WI38 (cell line): Measurements from ENCODE around the gene SPART.
"Not testable (repeated sequence)": the region's sequence is repeated elsewhere in the genome, so short reads cannot be mapped to it uniquely, and the experiment has no call there.

ENCODE experiments used
- H3K4me3 ChIP-seq: 2 replicates; pipeline ENCODE4 v1.5.1; 2011; ENCODE audit warnings: low read depth, mild to moderate bottlenecking, control low read depth, low read length
- CTCF ChIP-seq: IDR thresholded peaks from 2 replicates; pipeline ENCODE4 v1.5.1; 2012; ENCODE audit warnings: low read depth, mild to moderate bottlenecking, control low read depth, low read length

The SPART gene

GRCh38 chr13:36329361-36329760, 16.8 kb downstream of the SPART start:
- TF ChIP-seq CTCF = no peak
- H3K4me3 ChIP-seq = no peak overlapping the region

GRCh38 chr13:36328821-36329220, 17.4 kb downstream of the SPART start:
- no peak overlapping the region for H3K4me3 ChIP-seq

GRCh38 chr13:36325912-36326311, 20.3 kb downstream of the SPART start:
- TF ChIP-seq CTCF = no peak
- H3K4me3 ChIP-seq = no peak overlapping the region

More at GRCh38 chr13:36328821-36329220, 17.4 kb downstream of the SPART start:
- TF ChIP-seq CTCF = no peak

- not testable (repeated sequence) for H3K4me3 ChIP-seq
Measured at GRCh38 chr13:36324881-36325280, 21.3 kb downstream of the SPART start.

- TF ChIP-seq CTCF = no peak
- no peak overlapping the region for H3K4me3 ChIP-seq
Measured at GRCh38 chr13:36323951-36324566, 22.1 kb downstream of the SPART start.

- no peak for TF ChIP-seq CTCF
- no peak overlapping the region for H3K4me3 ChIP-seq
Measured at GRCh38 chr13:36323408-36323807, 22.8 kb downstream of the SPART start.

GRCh38 chr13:36319793-36320192, 26.4 kb downstream of the SPART start:
- not testable (repeated sequence) for H3K4me3 ChIP-seq

GRCh38 chr13:36313047-36313969, 32.9 kb downstream of the SPART start:
- no peak for TF ChIP-seq CTCF

More at GRCh38 chr13:36313047-36313969, 32.9 kb downstream of the SPART start:
- H3K4me3 ChIP-seq = no peak overlapping the region
